ENCODE data around the gene NR5A2.

The NR5A2 gene

DNA sequence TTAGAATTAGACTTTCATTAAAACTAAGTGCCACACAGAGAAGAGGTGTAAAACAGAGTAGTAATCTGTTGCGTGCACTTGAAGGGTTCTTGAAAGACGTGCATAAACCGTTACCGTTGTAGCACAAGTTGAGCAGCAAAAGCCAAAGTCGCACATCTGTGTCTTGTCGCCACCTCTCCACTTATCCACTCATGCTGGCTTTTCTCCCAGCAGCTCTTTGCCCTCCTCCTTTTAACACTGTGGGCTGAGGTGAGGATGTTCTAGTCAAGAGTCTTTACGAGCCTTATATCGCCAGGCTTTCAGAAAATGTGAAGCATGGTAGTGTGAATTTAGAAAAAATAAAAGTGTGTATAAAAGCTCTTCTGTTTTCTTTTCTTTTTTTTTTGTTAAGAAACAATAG lies 48.0 kb downstream of the NR5A2 start:
- DNase-seq, result no peak

DNA sequence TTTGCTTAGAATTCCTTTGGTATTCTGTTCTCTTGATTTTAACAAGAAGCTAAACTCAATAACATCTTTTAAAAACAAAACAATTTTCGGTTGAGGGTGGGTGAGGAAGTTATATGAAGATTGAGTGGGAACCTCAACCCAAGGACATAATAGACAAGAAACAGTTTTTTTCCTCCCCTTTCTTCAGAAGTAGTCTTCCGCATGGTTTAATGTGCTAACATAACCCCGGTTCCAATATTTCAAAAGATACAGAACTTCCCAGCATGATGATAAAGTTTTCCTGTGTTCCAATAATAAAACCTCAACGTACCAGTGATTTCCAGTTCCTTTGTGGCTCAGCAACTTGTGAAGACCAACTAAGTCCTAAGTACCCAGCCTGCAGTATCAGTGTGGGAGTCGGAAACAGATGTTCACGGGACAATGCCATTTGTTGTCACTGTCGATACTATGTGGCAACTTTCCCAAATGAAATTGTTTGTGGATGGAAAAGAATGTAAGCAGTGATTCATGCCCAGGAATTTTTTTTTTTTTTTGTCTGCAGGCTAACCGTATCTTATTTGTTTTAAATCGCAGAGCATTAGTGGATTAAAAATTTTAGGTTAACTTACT lies 48.5 kb downstream of the NR5A2 start:
- DNase-seq, result no peak

DNA sequence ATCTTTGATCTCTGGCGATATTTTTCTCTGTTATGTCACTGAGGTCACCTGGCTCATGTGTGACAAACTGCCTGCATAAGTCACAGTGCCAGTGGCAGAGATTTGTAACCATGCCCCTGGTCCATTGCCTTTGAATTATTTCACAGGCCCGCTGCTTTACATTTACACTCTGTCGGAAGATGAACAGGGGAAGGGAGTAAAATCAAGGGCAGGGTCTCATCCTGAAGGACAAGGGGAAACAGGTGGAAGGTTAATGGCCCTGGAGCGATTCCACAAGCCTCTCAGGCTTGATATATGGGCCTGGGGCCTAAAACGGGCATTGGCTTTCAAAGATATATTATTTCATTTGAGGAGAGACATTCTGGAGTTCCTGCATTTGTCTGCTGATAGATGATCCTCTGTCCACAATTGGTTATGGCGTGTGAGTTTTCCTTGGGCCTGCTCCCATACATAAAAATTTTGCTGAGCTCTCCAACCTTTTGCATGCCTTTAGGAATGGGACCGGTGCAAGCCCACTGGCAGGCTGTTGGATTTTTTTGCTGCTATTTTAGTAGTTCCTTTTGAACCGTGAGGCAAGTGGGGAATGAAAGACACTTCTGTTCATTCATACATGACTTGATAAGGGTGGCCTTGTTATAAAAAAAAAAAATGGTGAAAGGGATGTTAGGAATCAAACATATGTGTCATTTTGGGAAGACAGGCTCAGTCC lies 51.9 kb downstream of the NR5A2 start:
- no peak for DNase-seq

DNA sequence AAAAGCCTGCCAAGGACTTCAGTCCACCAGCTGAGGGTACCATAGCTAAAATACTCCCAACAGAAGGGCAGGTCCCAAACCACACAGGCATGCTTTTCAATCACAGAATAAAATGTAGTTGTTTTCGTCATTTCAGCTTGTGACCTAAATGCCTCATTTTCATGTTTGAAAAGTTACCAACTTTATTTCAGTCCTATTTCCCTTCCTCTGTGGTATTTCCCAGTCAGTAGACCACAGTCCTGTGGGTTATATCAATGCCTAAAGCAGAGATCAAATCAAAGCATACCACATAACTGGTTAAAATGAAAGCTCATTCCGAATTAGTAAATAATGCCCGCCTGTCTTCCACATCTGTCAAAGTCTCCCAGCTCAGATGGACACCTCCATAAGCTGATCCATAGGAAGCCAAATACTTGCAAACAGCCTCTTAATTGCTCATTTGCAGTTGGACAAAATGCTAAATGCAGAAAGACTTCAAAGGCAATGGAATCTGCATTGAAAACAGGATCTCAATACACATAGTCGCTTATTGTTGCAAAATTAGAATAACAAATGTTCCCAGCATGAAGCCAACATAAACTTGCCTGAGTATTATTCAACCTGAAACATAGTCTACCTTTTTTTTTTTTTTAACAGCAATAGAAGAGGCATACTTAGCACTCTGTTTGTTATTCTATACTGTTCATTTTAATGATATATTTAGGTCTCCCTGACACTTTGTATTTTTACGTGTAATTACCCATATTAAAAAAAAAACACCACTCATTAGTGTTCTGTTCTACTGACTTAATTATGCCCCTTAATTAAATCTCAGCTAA lies 53.9 kb downstream of the NR5A2 start:
- no peak for DNase-seq

DNA sequence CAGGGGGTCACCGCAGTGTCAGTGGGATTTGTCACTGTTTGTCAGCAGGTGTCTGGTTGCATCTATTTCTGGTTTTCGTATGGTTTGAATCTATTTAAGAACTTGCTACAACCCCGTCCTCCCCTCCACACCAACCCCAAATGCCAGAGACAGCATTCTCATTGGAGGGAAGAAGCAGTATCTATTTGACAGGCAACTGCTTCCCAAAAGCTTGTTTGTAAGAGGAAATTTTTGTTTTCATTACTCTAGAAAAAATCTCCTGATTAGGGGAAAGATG lies 54.4 kb downstream of the NR5A2 start:
- no peak for DNase-seq

DNA sequence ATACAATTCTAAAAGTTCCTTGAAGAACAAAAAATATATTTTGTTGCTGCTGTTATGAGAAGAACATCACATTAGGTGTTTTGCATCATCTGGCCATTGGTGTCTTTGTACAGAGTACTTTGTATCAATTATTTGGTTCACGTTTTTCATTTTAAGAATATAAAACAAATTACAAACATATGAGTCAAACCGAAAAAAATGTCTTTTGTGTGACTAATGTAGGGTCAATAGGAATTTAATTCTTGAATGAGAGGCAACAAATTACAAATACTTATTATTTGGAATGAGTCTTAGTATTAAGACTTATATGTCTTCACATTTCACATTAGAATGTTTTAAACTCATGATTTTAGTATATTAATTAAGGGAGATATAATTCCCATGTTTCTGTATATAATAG lies 54.8 kb downstream of the NR5A2 start:
- no peak for DNase-seq

DNA sequence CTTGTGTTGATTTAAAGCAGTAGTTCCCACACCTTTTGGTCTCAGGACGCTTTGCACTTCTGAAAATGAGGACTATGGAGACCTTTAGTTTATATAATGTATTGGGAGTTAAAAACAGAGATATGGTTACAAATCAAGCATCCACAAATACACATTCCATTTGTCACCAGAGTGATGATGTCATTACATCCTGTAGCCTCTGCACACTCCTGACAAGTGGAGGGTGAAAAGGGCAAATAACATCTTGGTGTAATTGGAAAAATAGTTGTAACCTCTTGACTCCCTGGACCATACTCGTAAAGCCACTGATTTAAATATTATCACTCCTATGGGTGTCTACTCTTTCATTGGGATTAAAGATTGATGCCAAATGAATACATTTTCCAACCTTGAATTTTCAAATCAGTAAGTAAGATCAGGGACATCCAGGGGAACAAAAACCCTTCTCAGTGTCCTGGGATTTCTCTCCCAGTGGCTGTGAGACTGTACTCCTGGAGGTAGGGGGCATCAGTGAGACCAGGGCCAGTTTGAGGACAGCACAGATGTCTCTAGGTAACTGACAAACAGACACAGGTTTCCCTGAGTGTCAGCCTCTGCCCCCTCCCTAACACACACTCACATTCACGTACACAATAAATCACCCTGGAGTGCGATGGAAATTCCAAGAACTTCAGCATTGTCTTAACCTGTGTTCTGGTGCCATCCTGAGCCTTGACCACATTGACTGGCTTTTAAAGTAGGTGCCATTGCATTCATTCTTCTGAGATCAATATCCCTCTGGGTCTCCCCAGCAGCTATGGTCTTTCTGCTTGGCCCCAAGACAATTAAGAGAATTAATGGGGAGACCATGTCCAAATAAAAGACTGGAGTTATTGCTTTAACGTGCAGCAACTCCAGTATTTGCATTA lies 63.0 kb downstream of the NR5A2 start:
- DNase-seq, result no peak

DNA sequence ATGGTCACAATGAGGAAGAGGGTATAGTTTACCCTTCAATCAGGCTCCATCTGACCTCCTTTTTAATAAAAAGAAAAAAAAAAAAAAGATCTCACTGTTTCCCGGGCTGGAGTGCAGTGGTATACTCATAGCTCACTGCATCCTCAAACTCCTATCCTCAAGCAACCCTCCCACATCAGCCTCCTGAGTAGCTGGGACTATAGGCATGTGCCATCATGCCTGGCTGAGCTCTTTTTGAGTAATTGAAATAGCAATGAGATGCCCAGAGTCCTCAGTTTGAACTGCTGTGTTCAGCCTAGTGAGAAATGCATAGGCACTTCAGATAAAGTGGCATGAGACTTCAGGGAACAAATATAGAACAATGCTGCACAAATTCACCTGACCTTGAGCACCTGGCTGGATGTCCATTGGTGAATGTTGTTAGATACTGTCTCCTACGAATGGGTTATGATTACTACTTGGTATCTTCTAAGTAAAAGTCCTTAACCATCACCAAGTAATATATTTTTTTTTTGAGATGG lies 67.6 kb downstream of the NR5A2 start:
- no peak for DNase-seq

DNA sequence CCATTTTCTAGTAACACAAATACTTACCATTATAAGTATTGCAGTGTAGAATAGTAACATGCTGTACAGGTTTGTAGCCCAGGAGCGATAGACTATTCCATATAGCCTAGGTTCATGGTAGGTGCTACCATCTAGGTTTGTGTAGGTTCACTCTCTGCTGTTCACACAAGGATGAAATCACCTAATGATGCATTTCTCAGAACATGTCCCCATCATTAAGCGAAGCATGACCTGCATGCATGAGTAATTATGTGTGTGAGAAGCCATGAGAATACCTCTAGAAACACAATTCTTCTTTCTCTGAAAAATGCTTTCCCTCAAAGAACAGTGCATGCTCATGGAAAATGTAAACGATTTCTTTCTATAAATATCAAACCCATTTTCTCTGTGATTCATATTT lies 69.3 kb downstream of the NR5A2 start:
- no peak for DNase-seq

DNA sequence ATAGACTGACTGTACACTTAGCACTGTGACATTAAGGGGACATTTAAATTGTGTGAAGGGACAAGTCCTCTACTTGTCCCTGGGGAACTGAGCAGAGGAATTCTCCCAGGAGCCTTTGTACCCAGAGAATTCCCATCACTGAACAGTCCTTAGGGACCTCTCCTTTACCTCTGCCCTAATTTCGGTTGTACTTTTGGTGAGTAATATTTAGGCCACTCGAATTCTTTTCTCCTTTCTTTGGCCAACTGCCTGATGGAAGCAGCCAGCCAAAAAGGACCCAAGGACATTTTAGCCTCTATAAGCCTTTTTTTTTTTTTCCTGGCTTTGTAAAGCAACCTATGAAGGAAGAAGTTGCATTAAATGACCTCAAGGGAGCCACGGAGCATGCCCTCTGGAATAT lies 71.5 kb downstream of the NR5A2 start:
- no peak for DNase-seq

DNA sequence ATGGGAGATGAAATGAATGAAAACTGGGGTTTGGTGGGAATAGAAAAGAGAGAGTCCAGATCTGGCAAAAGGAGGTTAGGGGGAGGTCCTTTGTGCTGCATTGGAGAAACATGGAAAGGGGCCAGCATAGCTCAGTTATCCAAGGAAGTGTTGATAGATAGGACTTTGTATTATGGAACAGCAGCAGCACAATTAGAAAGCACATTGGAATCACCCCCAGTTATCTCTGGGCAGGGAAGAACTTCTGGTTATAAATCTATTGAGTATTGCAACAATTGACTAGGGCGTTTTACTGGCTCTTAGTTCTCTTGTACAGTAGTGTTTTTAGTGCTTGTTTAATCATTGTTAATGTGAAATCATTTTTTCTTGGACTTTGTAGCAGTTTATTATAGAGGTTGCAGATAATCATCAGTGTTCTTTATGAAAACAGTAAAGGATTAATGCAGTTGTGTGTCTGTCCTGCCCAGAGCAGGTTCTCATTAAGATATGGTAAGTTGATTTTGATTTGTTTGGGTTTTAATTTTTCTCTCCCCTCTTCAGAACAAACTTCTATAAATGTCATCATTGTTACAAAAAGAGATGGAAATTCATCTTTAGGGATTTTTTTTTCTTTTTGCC lies 76.6 kb downstream of the NR5A2 start:
- DNase-seq, result no peak

DNA sequence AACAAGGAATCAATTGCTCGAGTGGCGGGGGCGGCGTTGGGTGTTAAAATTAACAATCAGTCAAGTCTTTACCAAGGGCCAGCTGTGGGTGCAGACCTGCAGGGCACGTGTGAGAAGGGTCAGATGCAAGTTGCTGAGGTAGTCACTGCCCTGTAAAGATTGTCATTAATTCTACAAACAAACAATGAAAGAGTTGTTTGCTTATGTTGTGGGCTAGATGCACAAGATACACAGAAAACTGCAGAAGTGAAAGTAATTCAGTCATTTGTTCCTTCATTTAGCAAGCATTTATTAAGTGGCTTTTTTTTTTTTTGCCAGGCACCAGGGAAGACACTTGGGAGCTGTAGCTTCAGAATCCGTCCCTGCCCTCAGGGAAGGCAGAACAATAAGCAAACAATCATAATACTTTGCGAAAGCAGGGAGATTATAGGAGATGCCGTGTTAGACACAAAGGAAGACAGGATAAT lies 79.5 kb downstream of the NR5A2 start:
- DNase-seq, result no peak

DNA sequence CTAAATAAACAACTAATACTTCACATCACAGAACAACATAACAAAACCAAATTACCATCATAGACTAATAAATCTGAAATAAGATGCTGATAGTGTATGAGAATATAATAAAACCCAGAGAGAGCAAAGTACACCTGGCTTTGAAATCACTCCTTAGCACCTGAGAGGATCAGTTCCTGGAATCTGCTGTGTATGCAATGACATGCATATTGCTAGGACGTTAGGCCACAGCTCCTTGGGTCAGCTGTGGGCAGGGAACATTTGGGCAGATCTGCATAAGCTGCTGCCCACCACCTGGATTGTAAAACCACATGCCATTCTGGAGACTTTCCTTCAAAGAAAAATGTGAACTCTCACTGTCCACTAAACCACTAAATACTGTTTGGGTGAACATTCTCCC lies 81.1 kb downstream of the NR5A2 start:
- DNase-seq, result no peak

DNA sequence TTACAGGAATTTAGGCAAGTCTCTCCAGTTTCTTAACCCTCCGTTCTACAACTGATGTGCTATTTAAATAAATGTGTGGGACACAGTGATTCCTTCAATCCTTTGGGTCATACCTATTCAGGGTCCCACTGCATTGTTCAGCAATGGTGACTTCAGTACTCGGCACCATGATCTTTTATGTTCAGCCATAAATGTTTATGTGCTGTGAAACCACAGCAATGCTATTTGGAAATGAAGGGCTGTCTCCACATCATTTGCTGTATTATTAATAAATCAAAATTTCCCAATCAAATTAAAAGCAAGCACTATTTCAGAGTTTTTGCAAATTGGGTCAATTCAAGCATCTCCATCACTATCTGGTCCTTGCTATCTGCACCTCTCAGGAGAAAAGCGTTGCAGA lies 84.8 kb downstream of the NR5A2 start:
- DNase-seq, result no peak

DNA sequence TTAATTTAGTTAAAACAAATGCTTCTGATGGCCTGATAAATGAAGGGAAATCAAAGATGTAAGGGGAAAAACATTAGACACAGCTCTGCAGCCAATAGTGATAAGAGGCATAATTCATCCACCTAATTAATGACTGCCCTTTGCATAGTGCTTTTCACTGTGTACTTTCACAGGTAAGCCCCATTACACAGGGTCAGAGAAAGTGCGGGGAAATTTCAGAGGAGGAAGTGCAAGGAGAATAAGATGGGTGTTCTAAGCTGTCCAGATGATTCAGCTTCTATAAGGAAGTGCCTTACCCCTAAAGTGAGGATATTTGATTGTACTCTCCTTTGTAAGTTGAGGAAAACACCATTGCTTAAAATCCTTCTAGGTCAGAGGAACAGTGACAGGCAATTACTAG lies 88.0 kb downstream of the NR5A2 start:
- no peak for DNase-seq

DNA sequence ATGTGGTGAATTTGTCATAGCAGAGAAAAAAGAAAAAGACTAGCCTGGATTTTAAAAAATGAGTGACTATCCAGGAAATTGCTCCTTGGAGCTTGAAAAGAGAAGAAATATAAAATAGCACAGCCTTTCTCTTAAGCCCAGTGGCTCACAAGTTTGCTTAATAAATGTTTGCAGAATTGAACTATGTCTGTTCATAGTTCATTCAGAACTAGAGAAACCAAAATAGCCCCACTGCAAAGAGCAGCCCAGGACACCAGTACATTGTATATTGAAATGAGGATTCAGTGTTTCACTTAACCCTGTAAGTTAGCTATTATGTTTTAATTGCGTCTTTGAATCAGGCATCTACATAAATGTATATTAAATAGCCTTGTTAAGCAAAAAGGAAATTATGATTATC lies 88.8 kb downstream of the NR5A2 start:
- DNase-seq, result no peak

DNA sequence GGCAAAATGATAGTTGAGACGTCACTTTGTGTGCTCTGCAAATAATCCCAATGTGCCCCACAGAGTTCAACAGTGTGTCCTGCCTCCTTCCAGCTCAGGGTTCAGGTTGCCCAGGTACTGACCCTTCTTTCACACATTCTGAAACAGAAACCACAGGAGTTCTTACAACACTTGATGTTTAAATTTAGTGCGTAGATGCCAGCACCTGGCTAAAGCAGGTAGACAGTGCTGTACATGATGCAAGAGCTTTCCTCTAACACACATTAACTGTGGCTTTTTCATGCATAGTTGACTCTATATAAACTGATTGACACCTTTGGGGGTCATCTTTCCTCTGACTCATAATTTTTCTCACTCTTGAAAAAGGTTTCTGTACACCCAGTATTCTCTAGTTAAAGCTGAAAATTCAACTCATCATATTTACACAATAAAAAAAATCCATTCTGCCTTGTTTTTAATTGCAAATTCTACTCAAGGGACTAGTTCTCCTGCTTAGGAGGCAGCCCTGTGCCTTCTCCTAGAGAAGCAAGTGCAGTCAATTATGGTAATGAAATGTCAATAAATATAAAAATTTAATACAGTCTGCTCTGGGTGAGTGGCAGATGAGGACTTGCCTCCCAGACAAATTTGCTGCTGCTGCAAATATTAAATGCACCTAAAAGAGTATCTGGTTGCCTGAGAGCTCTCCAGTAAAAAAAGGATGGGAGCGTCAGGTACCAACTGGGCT lies 91.4 kb downstream of the NR5A2 start:
- no peak for DNase-seq

DNA sequence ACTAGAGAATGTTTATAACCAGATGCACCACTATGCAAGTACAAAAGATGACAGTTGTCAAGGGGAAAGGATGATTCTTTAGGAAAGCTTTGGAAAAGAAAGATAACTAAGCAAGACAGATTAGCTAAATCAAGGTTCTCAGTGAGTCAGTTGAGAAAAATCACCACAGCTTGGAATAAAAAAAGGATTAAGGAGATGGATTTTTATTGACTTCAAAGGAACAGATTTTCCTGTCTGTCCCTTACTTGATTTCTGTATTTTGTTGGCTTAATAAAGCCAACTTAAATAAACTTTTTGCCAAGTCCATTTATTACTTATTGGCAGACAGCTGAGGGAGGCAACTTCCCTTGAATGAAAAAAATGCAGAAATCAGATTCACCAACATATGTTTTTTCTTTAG lies 93.9 kb downstream of the NR5A2 start:
- DNase-seq, result no peak

DNA sequence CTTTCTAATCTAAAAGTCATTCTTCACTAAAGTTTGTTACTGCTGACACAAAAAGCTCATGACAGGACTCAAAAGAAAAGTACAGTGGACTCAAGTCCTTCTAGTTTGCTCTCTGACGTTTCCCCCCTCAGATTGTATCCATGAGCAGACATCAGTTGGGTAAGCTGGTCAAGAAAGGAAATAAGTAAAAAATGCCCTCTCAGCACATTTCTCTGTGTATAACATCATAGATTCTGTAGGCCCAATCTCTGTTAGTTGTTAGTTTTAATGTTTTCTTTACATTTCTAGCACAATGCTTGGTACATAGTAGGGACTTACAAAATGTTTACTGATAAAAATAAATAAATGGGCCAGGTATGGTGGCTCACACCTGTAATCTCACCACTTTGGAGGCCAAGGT lies 96.8 kb downstream of the NR5A2 start:
- no peak for DNase-seq

DNA sequence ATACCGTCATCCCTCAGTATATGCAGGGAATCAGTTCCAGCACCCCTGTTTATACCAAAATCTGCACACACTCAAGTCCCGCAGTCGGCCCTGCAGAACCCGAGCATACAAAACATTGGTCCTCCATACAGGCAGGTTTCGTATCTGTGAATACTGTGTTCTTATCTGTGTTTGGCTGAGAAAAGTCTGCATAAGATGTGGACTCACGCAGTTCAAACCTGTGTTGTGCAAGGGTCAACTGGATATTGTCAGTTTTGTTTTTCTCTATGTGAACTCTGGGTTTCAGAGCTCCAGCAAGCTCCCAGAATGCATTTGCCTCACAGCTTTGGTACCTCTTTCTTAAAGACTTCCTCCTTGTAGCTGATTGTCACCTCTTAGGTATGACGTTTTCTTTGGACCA lies 100.6 kb downstream of the NR5A2 start:
- no peak for DNase-seq

DNA sequence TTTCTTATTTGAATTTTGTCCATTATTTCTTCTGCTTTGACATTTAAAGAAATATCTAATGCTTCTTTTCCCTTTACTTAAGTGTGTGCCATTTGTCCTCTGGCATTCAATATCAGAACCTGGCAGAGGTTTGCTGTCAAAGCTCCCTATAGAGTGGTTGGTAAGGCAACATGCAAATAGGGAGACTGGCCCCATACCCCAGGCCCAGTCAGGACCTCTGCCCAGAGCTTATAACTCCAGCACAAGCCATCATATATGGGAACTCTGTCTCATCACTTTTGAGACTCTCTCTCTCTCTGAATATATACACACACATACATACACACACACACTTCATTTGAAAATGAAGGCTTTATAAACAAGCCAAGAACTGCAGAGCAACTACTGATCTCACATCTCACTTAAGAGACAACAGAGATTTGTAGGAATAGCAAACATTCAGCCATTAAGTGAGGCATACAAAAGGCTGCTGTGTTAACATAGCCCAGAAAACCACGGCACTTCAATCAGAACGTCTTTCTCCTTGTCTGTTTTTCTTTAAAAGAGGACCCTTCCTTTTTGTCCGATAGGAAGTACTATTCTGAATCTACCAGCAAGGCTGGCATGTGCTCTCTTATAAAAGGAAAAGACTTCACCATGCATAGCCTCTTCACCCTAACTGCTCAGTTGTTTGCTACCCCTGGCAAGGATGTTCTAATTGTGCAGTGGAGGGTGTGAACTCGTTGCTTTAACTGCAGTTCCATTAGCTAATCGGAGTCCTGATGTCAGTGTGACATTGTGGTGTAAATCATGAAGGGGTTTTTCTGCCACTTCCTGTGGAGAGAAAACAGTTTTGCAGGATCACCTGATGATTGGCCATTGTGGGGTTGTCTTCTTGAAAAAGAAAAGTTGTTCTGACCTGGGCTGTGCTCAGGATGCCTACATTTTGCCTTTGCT lies 101.7 kb downstream of the NR5A2 start:
- DNase-seq, result no peak

Data from activated CD4-positive, alpha-beta T cell treated with anti-CD3 and anti-CD28 coated beads, Interleukin-2, amount 50 U/mL, for 48 hours (primary cell).